Activated CD8-positive, alpha-beta memory T cell treated with anti-CD3 and anti-CD28 coated beads, Interleukin-2, amount 50 U/mL, for 24 hours (primary cell): Measurements from ENCODE around the gene ANKRD18B.
"Not testable (repeated sequence)": the region's sequence is repeated elsewhere in the genome, so short reads cannot be mapped to it uniquely, and the experiment has no call there.

Experiments used
- DNase-seq: peaks from one replicate; pipeline ENCODE4 v3.0.0-alpha.2; 2020; ENCODE audit errors: extremely low read depth

The ANKRD18B gene

GRCh38 chr9:33523397-33524305 lies at the start of gene ANKRD18B:
Gene ANKRD18B, plus strand, starts transcription at chr9:33524251. Its CDS starts 239 bp downstream, at chr9:33524490.
- DNase-seq, result not testable (repeated sequence)

- no peak for DNase-seq
These were observed 48.7 kb upstream of the ANKRD18B start for GRCh38 chr9:33475357-33475756.

GRCh38 chr9:33476503-33476902 lies 47.5 kb upstream of the ANKRD18B start:
- no peak for DNase-seq

GRCh38 chr9:33480106-33480505 lies 43.9 kb upstream of the ANKRD18B start:
- DNase-seq, result no peak

GRCh38 chr9:33480976-33481375 lies 43.1 kb upstream of the ANKRD18B start:
- no peak for DNase-seq

- DNase-seq, result not testable (repeated sequence)
These were observed 38.7 kb upstream of the ANKRD18B start for GRCh38 chr9:33485312-33485711.

GRCh38 chr9:33489066-33489465 lies 35.0 kb upstream of the ANKRD18B start:
- DNase-seq, result no peak

GRCh38 chr9:33493819-33494218 lies 30.2 kb upstream of the ANKRD18B start:
- not testable (repeated sequence) for DNase-seq

GRCh38 chr9:33498387-33498786 lies 25.7 kb upstream of the ANKRD18B start:
- no peak for DNase-seq

- no peak for DNase-seq
These were observed 17.3 kb upstream of the ANKRD18B start for GRCh38 chr9:33506626-33507370.

GRCh38 chr9:33510262-33511183 lies 13.5 kb upstream of the ANKRD18B start:
- DNase-seq, result no peak

- not testable (repeated sequence) for DNase-seq
These were observed 12.9 kb upstream of the ANKRD18B start for GRCh38 chr9:33511184-33511517.

GRCh38 chr9:33512535-33512934 lies 11.5 kb upstream of the ANKRD18B start:
- DNase-seq, result not testable (repeated sequence)

- not testable (repeated sequence) for DNase-seq
These were observed 8.6 kb upstream of the ANKRD18B start for GRCh38 chr9:33515342-33515995.

- not testable (repeated sequence) for DNase-seq
These were observed 7.7 kb upstream of the ANKRD18B start for GRCh38 chr9:33516397-33516796.

- DNase-seq, result no peak
These were observed 6.7 kb upstream of the ANKRD18B start for GRCh38 chr9:33517373-33517772.

- DNase-seq, result not testable (repeated sequence)
These were observed 6.0 kb upstream of the ANKRD18B start for GRCh38 chr9:33517934-33518577.

- not testable (repeated sequence) for DNase-seq
These were observed 2.2 kb upstream of the ANKRD18B start for GRCh38 chr9:33521861-33522260.

GRCh38 chr9:33524306-33524947 lies 376 bp downstream of the ANKRD18B start:
- DNase-seq, result no peak

GRCh38 chr9:33528069-33528468 lies 4.0 kb downstream of the ANKRD18B start:
- not testable (repeated sequence) for DNase-seq
